ES-I3 (cell line): ENCODE measurements around the gene VGLL2.
"Not testable (repeated sequence)": the region's sequence is repeated elsewhere in the genome, so short reads cannot be mapped to it uniquely, and the experiment has no call there.

ENCODE experiments used
- H3K36me3 ChIP-seq: 2 replicates; pipeline ENCODE4 v1.6.1; 2013; ENCODE audit warnings: mild to moderate bottlenecking, low read length, control low read depth, moderate library complexity; ENCODE audit not compliant: insufficient read depth
- H3K4me1 ChIP-seq: 2 replicates; pipeline ENCODE4 v1.6.1; 2013; ENCODE audit warnings: mild to moderate bottlenecking, control low read depth, low read length; ENCODE audit not compliant: insufficient read depth
- H3K9ac ChIP-seq: 2 replicates; pipeline ENCODE4 v1.6.1; 2013; ENCODE audit warnings: low read depth, mild to moderate bottlenecking, low read length, moderate library complexity
- H3K9me3 ChIP-seq: 2 replicates; pipeline ENCODE4 v1.6.1; 2013; ENCODE audit warnings: mild to moderate bottlenecking, low read length, moderate library complexity; ENCODE audit not compliant: control insufficient read depth, insufficient read depth

VGLL2 gene, protein sequence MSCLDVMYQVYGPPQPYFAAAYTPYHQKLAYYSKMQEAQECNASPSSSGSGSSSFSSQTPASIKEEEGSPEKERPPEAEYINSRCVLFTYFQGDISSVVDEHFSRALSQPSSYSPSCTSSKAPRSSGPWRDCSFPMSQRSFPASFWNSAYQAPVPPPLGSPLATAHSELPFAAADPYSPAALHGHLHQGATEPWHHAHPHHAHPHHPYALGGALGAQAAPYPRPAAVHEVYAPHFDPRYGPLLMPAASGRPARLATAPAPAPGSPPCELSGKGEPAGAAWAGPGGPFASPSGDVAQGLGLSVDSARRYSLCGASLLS

DNA sequence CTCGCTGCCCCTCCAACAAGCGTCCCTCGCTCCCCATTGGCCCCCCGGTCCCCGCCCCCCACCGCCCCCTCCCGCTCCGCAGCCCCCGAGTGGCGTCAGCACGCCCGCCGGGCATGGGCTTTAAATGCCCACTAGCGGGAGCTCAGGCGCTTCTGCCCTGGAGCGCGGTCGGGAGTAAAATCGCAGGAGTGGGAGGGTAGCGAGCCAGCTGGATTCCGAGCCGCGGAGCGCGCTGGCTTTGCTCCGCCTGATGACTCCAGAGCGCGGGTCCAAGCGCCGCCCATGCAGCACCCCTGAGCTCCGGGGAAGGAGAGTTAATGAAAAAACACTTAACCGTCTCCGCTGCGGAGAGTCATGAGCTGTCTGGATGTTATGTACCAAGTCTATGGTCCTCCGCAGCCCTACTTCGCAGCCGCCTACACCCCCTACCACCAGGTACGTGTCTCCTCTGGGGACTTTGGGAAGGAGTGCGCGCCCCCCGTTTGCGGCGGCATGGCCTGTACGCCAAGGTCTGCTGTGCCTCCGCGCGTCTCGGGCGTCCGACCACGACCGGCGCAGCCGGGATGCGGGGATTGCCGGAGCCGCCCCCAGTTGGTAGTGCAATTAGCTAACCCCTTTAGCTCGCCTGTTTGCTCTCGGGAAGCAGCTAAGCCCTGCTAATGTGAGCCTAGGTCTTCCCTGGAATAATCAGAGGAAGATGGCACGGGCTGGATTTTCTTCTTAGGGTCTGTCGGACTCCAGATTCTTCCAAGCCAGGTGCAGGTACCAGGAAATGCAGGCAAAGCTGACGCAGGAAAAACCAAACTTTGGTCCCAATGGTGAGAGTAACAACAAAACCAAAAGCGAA lies at the start of gene VGLL2:
TSS of gene VGLL2 (plus strand) at position 149 of the 847 bp plus-strand sequence. CDS start at position 355, 206 bp downstream.
- no peaks in the 10 kb centered on the region; the same call in 1 of the 2 replicates for H3K4me1 ChIP-seq
- H3K9me3 ChIP-seq, result no peaks in the 10 kb centered on the region
- H3K36me3 ChIP-seq, result no peaks in the 10 kb centered on the region
- peak within 1 kb of the TSS; percentile 58; the same call in 1 of the 2 replicates for H3K9ac ChIP-seq

DNA sequence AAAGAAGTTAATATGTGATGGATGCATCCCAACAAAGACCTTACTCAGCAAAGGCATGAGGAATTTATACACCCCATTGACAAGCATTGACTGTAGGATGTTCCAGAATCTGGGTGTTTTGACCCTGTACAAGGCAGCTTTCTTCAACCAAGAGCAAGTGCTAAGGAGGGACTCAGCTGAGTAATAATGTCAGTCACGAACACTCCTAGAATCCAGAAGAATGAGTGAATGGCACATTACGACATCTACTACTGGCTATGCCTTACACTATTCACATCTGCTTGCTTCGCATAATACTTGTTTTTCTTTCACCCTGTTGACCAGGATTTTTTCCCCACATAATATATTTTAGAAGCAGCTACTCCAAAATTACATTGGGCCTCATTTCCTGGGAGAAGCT lies 42.5 kb upstream of the VGLL2 start:
- Histone ChIP-seq H3K4me1 (no peaks in the 10 kb centered on the region), H3K9me3 (no peaks in the 10 kb centered on the region), H3K9ac (no peak overlapping the region), H3K36me3 (no peaks in the 10 kb centered on the region)

- Histone ChIP-seq H3K36me3 (no peaks in the 10 kb centered on the region), H3K9ac (no peak overlapping the region), H3K9me3 (no peaks in the 10 kb centered on the region), H3K4me1 (no peaks in the 10 kb centered on the region)
These were observed 38.6 kb upstream of the VGLL2 start for GRCh38 chr6:117226778-117227177.

DNA sequence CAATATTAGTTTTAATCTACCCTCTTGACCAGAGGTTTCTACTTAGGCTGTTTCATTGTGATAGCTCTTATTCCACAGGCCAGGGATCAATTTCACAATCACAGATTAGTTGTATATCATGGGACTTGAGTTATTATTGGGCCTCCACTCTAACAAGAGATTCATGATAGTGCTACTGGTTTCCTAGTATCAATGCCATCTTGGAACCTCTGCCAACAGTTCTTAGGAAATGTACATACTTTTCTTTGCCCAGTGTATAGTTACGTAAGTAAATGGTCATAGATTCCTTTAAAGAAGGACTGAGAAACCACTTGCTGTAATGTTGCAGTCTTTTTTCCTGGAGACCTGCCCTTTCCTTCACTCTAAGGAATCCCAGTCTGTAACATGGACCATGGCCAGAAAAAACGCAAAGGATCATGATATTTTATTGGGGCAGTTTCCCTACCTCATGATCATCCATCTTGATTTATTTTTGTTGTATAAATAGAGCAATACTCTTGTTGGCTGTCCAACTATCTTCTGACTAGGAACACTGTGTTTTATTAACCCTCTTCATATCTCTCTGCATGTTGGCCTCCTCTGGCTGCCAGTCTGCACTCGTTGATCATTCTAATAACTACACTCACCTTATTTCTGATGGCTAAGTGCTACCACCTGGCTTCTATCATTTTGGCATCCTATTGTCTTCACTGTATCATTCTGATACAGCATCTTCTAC lies 38.0 kb upstream of the VGLL2 start:
- Histone ChIP-seq H3K9me3 (no peaks in the 10 kb centered on the region), H3K9ac (no peak overlapping the region), H3K4me1 (no peaks in the 10 kb centered on the region), H3K36me3 (no peaks in the 10 kb centered on the region)

DNA sequence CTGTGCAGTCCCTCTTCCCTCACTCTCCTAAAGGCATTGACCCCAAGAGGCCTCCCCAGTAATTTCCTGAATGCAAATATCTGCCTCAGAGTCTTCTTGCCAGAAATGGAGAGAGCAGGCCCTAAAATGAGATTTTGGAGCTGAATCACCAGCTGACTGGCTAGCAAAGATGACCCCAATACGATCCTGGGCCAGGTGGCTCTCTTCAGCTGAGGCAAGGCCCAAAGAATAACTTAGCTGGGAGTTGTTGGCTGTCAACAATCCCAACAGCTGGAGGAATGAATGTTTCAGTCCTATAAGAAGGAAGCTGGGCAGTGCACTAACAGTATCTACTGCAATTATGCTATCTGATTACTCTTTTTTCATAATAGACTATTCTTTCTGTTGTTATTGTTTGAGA lies 37.2 kb upstream of the VGLL2 start:
- no peaks in the 10 kb centered on the region for H3K4me1 ChIP-seq
- no peaks in the 10 kb centered on the region for H3K36me3 ChIP-seq
- no peak overlapping the region for H3K9ac ChIP-seq
- H3K9me3 ChIP-seq, result no peaks in the 10 kb centered on the region

GRCh38 chr6:117229870-117230269 lies 35.5 kb upstream of the VGLL2 start:
- Histone ChIP-seq H3K36me3 (no peaks in the 10 kb centered on the region), H3K4me1 (no peaks in the 10 kb centered on the region), H3K9ac (no peak overlapping the region), H3K9me3 (no peaks in the 10 kb centered on the region)

- H3K36me3 ChIP-seq, result no peaks in the 10 kb centered on the region
- no peak overlapping the region for H3K9ac ChIP-seq
- H3K9me3 ChIP-seq, result no peaks in the 10 kb centered on the region
- H3K4me1 ChIP-seq, result no peaks in the 10 kb centered on the region
These were observed 33.9 kb upstream of the VGLL2 start for GRCh38 chr6:117231466-117231865.

- no peaks in the 10 kb centered on the region for H3K9me3 ChIP-seq
- no peaks in the 10 kb centered on the region for H3K4me1 ChIP-seq
- no peak overlapping the region for H3K9ac ChIP-seq
- H3K36me3 ChIP-seq, result no peaks in the 10 kb centered on the region
These were observed 33.2 kb upstream of the VGLL2 start for GRCh38 chr6:117232196-117232595.

- Histone ChIP-seq H3K4me1 (no peaks in the 10 kb centered on the region), H3K9ac (no peak overlapping the region), H3K9me3 (no peaks in the 10 kb centered on the region), H3K36me3 (no peaks in the 10 kb centered on the region)
These were observed 32.2 kb upstream of the VGLL2 start for GRCh38 chr6:117233145-117233544.

- Histone ChIP-seq H3K9me3 (no peaks in the 10 kb centered on the region), H3K9ac (no peak overlapping the region), H3K36me3 (no peaks in the 10 kb centered on the region), H3K4me1 (no peaks in the 10 kb centered on the region)
These were observed 27.8 kb upstream of the VGLL2 start for GRCh38 chr6:117237561-117237960.

DNA sequence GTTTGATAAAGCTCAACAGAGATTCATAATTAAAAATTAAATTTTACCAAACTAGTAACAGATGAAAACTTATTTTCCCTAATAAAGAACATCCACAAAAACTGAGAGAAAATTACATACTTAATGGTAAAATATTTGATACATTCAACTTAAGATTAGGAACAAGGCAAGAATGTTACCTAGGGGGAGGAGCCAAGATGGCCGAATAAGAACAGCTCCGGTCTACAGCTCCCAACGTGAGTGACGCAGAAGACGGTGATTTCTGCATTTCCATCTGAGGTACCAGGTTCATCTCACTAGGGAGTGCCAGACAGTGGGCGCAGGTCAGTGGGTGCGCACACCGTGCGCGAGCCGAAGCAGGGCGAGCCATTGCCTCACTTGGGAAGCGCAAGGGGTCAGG lies 20.8 kb upstream of the VGLL2 start:
- H3K9me3 ChIP-seq, H3K4me1 ChIP-seq, H3K36me3 ChIP-seq: not testable (repeated sequence)
- peak overlapping the region; percentile 65 for H3K9ac ChIP-seq

DNA sequence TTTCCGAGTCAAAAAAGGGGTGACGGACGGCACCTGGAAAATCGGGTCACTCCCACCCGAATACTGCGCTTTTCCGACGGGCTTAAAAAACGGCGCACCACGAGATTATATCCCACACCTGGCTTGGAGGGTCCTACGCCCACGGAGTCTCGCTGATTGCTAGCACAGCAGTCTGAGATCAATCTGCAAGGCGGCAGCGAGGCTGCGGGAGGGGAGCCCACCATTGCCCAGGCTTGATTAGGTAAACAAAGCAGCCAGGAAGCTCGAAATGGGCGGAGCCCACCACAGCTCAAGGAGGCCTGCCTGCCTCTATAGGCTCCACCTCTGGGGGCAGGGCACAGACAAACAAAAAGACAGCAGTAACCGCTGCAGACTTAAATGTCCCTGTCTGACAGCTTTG lies 20.4 kb upstream of the VGLL2 start:
- peak overlapping the region; percentile 65 for H3K9ac ChIP-seq
- not testable (repeated sequence) for H3K36me3 ChIP-seq, H3K4me1 ChIP-seq, H3K9me3 ChIP-seq

DNA sequence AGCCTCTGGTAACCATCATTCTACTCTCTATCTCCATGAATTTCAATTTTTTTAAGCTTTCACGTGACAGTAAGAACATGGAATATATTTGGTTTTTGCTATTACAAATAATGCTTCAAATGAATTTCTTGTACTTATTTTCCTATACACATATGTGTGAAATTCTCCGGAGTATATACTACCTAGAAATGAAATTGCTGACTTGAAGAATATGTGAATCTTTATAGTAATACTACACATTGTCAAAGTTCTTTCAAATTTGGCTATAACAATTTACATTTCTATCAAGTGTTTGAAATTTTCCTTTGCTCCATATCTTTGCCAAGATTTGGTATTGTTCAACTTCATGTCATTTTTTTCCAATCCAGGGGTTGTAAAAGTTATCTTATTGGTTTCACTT lies 11.6 kb upstream of the VGLL2 start:
- no peaks in the 10 kb centered on the region for H3K4me1 ChIP-seq
- H3K9ac ChIP-seq, result no peak overlapping the region
- no peaks in the 10 kb centered on the region for H3K9me3 ChIP-seq
- no peaks in the 10 kb centered on the region for H3K36me3 ChIP-seq

DNA sequence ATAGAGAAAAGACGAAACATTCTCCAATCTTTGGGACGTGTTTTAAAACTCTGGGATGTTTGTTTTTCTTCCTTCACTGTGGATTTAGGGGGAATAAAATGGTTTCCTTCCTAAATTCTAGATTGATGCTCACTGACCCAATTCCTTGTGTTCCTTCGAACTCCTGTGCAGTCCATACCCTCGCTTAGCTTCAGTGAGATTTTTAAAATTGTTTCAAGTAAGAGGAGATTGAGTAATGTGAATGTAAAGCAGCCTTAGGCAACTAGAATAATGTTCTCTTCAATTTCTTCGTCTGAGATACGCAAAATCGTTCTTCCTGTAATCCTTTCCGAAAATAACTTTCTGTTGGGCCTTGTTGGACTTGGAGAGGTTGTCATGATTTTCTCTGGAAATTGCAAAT lies 2.6 kb upstream of the VGLL2 start:
- H3K36me3 ChIP-seq, result no peaks in the 10 kb centered on the region

More for the DNA sequence above, 2.6 kb upstream of the VGLL2 start:
- no peak overlapping the region for H3K9ac ChIP-seq
- no peaks in the 10 kb centered on the region for H3K4me1 ChIP-seq
- no peaks in the 10 kb centered on the region for H3K9me3 ChIP-seq
